NOMO-1 (cell line): ENCODE results near the gene TSEN34.

Source experiments
- DNase-seq, 2 experiments: peaks; one replicate each; lab custom pipeline; 2025; ENCODE audit not compliant: unreplicated experiment in 2 of 2; lab: John Stamatoyannopoulos, UW

Gene TSEN34

DNA sequence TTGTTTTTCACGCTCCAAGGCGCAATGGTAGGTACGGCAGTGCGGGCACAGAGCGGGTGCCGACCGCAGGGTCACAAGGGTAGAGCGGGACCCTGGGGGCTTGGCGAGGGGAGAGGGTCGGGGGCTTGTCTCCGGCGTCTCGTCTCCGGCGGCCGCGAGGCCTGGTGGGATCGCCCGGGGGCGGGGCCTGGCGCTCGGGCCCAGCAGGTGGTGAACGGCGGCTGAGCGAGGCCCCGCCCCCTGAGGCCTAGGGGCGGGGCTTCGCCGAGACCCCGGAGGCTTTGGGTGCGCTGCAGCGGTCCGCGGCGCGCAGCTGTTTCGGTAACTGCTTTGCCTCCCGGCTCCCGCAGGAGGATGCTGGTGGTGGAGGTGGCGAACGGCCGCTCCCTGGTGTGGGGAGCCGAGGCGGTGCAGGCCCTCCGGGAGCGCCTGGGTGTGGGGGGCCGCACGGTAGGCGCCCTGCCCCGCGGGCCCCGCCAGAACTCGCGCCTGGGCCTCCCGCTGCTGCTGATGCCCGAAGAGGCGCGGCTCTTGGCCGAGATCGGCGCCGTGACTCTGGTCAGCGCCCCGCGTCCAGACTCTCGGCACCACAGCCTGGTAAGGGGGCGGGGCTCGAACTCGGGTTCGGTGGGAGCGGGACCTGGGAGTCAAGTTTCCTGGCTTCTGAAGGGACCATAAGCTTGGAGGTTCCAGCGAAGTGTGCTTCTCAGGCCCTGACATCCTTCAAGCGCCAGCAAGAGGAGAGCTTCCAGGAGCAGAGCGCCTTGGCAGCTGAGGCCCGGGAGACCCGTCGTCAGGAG is at the start of gene TSEN34:
Gene TSEN34, plus strand, starts transcription at position 298 of the 800 bp plus-strand sequence. Its CDS starts 57 bp downstream, at position 355.
- DNase-seq = peak; percentile 86 to 88

- DNase-seq = no peak
Measured at GRCh38 chr19:54141356-54141755, 49.8 kb upstream of the TSEN34 start.

DNA sequence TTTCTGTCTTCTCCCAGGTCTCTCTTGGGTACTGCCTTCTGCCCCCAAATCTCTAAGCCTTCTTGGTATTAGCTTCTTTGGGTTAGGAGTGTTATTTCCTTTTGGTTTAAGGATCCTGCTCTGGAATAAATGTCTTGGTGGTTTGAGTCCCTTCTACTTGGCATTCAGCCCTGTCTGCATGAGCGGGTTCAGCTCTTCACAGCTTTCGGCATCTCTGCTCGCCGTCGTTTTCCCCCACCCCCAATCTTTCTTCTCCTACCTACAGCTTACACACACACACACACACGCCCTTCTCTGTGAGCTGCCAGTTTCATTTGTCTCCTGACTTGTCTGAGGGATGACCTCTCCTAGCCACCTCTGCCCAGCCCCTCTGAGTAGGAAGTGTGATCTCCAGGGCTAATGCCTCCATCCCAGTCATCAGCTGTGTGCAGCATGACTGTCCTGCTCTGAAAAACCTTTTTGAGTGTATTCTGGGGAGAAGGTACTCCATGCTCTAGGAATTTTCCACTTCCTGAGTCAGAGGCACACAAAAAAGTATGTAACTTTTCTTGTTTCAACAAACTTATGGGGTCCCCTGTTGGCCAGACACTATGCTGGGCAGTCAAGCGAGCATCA is 48.8 kb upstream of the TSEN34 start:
- no peak for DNase-seq

DNA sequence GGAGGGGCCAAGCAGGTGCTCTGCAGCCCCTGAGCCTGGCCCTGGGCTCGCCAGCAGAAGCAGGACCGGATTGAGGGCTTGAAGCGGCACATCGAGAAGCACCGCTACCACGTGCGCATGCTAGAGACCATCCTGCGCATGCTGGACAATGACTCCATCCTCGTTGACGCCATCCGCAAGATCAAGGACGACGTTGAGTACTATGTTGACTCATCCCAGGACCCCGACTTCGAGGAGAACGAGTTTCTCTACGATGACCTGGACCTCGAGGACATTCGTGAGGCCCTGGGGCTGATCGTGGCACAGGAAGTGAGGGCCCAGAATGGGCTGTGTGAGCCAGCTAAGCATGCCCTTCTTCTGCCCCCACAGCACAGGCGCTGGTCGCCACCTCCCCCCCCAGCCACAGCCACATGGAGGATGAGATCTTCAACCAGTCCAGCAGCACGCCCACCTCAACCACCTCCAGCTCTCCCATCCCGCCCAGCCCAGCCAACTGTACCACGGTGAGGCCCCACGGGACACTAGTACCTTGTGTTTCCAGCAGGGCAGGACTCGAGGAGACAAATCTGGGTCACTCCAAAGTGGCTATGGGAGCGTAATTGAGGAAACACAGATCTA is 45.5 kb upstream of the TSEN34 start:
- DNase-seq = no peak

DNA sequence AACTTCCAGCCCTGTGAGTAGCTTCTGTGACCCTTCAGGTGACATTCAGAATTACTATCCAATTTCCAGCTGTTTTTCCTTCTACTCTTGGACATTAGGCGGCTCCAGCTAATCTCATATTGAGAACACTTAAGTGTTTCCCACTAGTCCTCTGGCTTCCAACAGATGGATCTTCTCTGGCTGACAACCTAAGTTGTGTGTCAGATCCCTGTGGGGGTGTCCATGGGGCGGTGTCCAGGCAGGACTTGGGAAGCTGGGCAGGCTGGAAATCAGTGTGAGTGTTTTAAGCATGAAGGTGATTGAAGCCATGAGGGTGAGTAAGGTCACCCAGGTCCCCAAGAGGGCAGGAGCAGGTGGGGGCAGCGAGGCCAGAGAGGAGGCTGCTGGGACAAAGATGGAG is 43.4 kb upstream of the TSEN34 start:
- DNase-seq = no peak

DNA sequence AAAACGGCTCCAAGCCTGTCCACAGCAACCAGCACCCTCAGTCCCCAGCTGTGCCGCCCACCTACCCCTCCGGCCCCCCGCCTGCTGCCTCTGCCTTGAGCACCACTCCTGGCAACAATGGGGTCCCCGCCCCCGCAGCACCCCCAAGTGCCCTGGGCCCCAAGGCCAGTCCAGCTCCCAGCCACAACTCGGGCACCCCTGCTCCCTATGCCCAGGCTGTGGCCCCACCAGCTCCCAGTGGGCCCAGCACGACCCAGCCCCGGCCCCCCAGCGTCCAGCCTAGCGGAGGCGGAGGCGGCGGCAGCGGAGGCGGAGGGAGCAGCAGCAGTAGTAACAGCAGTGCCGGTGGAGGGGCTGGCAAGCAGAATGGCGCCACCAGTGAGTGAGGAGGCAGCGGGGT is 43.0 kb upstream of the TSEN34 start:
- no peak for DNase-seq

GRCh38 chr19:54149021-54149812 is 41.9 kb upstream of the TSEN34 start:
- DNase-seq = no peak

DNA sequence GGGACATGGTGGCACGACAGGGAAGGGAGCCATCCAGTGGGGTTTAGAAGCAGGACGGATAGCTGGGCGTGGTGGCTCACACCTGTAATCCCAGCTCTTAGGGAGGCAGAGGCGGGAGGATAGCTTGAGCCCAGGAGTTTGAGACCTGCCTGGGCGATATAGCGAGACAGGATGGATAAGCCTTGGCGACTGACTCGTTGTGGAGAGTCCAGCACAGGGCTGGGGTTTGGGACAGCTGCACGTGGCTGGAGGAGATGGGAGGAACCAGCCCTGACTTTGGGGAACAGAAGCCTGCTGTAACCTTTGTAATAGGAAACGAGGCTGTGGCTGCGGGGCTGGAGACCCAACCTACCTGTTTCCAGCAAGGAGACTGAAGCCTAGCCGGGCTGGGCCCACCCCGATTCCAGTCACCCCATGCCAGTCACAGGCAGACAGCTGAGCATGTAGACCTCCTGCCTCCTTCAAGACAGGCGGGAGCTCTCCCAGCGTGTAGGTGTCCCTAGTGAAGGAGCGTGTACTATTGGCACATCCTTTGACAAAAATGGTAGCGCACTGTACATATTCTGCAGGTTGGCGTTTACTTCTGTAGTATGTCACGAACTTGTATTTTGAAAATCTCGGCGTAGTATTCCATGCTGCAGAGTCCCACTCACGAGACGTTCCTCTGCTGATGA is 39.6 kb upstream of the TSEN34 start:
- no peak for DNase-seq

GRCh38 chr19:54152267-54152666 is 38.8 kb upstream of the TSEN34 start:
- DNase-seq = no peak

- no peak for DNase-seq
Measured at GRCh38 chr19:54152878-54153524, 38.1 kb upstream of the TSEN34 start.

DNA sequence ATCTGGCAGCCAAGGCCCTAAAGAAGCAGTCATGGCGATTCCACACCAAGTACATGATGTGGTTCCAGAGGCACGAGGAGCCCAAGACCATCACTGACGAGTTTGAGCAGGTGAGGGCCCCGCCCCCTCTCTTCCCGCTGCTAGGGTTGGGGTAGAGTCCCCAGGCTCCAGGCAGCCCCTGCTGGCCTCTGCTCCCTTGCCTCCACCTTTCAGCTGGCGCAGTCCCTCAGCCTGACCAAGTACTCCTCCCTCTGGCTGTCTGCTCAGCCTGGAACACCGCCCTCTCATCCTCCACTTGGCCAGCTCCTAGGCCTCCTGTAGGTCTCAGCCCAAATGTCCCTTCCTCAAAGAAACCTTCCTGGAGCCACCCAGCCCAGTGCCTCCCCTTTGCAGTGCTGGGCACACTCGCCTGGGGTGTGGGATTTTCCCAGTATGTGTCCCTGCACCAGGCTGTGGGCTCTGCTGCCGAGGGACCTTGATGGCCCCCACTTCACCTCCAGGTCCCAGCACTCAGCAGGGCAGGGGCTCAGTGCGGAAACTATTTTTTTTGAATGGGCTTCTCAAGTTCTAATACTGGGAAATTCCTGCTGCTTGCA is 37.3 kb upstream of the TSEN34 start:
- DNase-seq = no peak

DNA sequence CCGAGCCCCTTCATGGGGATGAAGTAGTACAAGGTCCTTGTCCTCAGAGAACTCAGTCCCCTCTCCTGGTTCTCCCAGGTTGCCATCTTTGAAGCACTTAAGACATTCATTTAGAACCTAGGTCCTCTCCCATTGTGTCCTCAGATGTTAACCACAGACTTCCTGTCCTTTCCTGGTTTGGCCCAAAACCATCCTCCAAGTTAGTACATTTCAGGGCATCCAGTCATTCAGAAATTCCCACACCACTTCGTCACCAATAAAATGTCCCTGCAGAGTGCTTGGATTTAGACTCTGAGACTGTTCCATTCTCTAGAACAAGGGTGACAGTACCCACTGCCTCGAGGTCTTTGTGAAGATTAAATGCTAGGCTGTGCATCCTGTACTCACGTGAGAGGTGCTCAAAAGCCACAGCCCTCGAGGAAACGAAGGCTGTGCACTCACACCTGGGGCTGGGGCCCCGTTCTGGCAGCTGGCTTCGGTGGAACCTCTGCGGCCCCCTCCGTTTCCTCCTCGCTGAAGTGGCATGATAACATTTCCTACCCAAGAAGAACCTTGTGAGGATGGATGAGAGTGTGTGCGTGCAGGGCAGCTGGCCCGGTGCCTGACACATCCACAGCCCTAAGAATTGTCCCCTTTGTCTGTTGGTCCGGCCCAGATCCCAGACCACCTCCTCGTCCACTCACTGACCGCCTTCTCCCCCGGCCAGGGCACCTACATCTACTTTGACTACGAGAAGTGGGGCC is 36.3 kb upstream of the TSEN34 start:
- DNase-seq = no peak

DNA sequence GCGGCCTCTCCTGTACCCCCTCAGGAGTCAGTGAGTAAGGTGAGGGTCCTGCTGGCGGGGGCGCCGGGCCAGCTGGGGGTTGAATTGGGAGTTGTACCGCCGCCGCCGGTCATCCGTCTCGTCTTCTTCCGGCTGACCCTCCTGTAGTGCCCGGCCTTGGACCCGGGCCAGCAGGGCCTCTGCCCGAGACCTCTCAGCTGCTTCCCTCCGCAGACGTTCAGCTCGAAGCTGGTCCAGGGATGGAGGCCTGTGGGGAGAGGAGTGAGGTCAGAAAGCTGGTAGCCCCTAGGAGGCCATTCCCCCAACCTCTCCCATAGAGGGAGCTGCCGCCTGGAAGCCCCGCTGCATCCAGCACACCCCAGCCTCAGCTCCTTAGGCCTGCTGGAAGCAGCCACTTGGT is 35.4 kb upstream of the TSEN34 start:
- DNase-seq = no peak

GRCh38 chr19:54156490-54156889 is 34.6 kb upstream of the TSEN34 start:
- DNase-seq = no peak

- no peak for DNase-seq
Measured at GRCh38 chr19:54156953-54157352, 34.2 kb upstream of the TSEN34 start.

GRCh38 chr19:54158812-54159351 is 32.2 kb upstream of the TSEN34 start:
- peak; percentile 39 for DNase-seq

- peak; percentile 100 for DNase-seq
Measured at GRCh38 chr19:54159352-54160181, 31.5 kb upstream of the TSEN34 start, which contains the start of gene LENG1. Gene LENG1 (minus strand): TSS chr19:54159721. CDS start chr19:54159695, 26 bp downstream.
